Neuronal stem cell (in vitro differentiated cells): ENCODE measurements around the gene XRCC6.
A peak's percentile ranks its signal among the peaks of the same experiment; 100 is the strongest.
"Not testable (repeated sequence)": the region's sequence is repeated elsewhere in the genome, so short reads cannot be mapped to it uniquely, and the experiment has no call there.

Experiments
- DNase-seq: peaks from one replicate; pipeline ENCODE4 v3.0.0-alpha.2; 2013; ENCODE audit warnings: low spot score
- H2AFZ ChIP-seq: one replicate; pipeline ENCODE4 v1.6.1; 2013; ENCODE audit warnings: mild to moderate bottlenecking, low read length, inconsistent platforms
- H2AK5ac ChIP-seq: 2 replicates; pipeline ENCODE4 v1.6.1; 2013; ENCODE audit warnings: low read depth, mild to moderate bottlenecking, inconsistent platforms, low read length, moderate library complexity, mixed read lengths
- H2BK120ac ChIP-seq: 2 replicates; pipeline ENCODE4 v1.6.1; 2013; ENCODE audit warnings: low read depth, mild to moderate bottlenecking, inconsistent platforms, low read length, moderate library complexity, mixed read lengths
- H2BK12ac ChIP-seq: one replicate; pipeline ENCODE4 v1.6.1; 2013; ENCODE audit warnings: low read length, inconsistent platforms
- H2BK15ac ChIP-seq: 2 replicates; pipeline ENCODE4 v1.6.1; 2013; ENCODE audit warnings: mild to moderate bottlenecking, low read length, inconsistent platforms, mixed read lengths
- H2BK5ac ChIP-seq: one replicate; pipeline ENCODE4 v1.6.1; 2013; ENCODE audit warnings: inconsistent platforms, mild to moderate bottlenecking, low read length, moderate library complexity
- H3K14ac ChIP-seq: one replicate; pipeline ENCODE4 v1.6.1; 2013; ENCODE audit warnings: low read length, inconsistent platforms
- H3K18ac ChIP-seq: 2 replicates; pipeline ENCODE4 v1.6.1; 2013; ENCODE audit warnings: low read length, inconsistent platforms
- H3K23ac ChIP-seq: 2 replicates; pipeline ENCODE4 v1.6.1; 2013; ENCODE audit warnings: low read depth, mild to moderate bottlenecking, mixed read lengths, low read length, inconsistent platforms; ENCODE audit not compliant: poor library complexity
- H3K27ac ChIP-seq: replicated peaks from 3 replicates; pipeline ENCODE4 v1.5.1; 2013; ENCODE audit warnings: low read length, inconsistent platforms
- H3K27me3 ChIP-seq, 3 experiments: 2 replicates each; pipeline ENCODE4 v1.6.1; 2013; ENCODE audit warnings: low read length in 3 of 3, mild to moderate bottlenecking in 2 of 3, inconsistent platforms in 1 of 3, low read depth in 1 of 3, mixed read lengths in 1 of 3, moderate library complexity in 1 of 3; ENCODE audit not compliant: control insufficient read depth in 3 of 3, insufficient read depth in 3 of 3
- H3K36me3 ChIP-seq, 2 donors: replicated peaks in 1 of 2; 2 replicates each; pipeline ENCODE4 v1.6.1; 2013; ENCODE audit warnings: low read length in 2 of 2; ENCODE audit not compliant: control insufficient read depth in 2 of 2, insufficient read depth in 2 of 2
- H3K4ac ChIP-seq: 2 replicates; pipeline ENCODE4 v1.6.1; 2013; ENCODE audit warnings: inconsistent platforms, mild to moderate bottlenecking, low read length, moderate library complexity
- H3K4me1 ChIP-seq, 2 donors: 1 replicate in 1 of 2; 2 replicates in 1 of 2; pipeline ENCODE4 v1.6.1; 2013; ENCODE audit warnings: low read length in 2 of 2, low read depth in 1 of 2; ENCODE audit not compliant: control insufficient read depth in 2 of 2, insufficient read depth in 1 of 2
- H3K4me2 ChIP-seq: one replicate; pipeline ENCODE4 v1.6.1; 2013; ENCODE audit warnings: mild to moderate bottlenecking, low read length, inconsistent platforms; ENCODE audit not compliant: insufficient read depth, poor library complexity, severe bottlenecking
- H3K4me3 ChIP-seq, 2 donors: 2 replicates each; pipeline ENCODE4 v1.5.1; 2013; ENCODE audit warnings: low read length in 2 of 2, mild to moderate bottlenecking in 2 of 2, inconsistent platforms in 1 of 2, moderate library complexity in 1 of 2
- H3K79me1 ChIP-seq: one replicate; pipeline ENCODE4 v1.6.1; 2013; ENCODE audit warnings: low read depth, mild to moderate bottlenecking, inconsistent platforms, low read length, moderate library complexity
- H3K9ac ChIP-seq: one replicate; pipeline ENCODE4 v1.6.1; 2013; ENCODE audit warnings: mild to moderate bottlenecking, low read depth, low read length, inconsistent platforms; ENCODE audit not compliant: poor library complexity
- H3K9me3 ChIP-seq, 2 donors: replicated peaks in 1 of 2; 2 replicates each; pipeline versions ENCODE3 to v1.6.1; 2013; ENCODE audit warnings: low read length in 2 of 2, mild to moderate bottlenecking in 2 of 2, inconsistent platforms in 1 of 2, low read depth in 1 of 2, mixed read lengths in 1 of 2, moderate library complexity in 1 of 2; ENCODE audit not compliant: control insufficient read depth in 2 of 2, insufficient read depth in 1 of 2
- H4K8ac ChIP-seq: one replicate; pipeline ENCODE4 v1.6.1; 2013; ENCODE audit warnings: low read depth, mild to moderate bottlenecking, inconsistent platforms, low read length, moderate library complexity
- H4K91ac ChIP-seq: one replicate; pipeline ENCODE4 v1.6.1; 2013; ENCODE audit warnings: low read length, low read depth, mild to moderate bottlenecking, inconsistent platforms; ENCODE audit not compliant: poor library complexity
- WGBS, 2 donors: extraction: QIAGEN DNeasy Blood & Tissue Kit; methylation state at CpG; one replicate each; pipeline ENCODE4 v1.1.7; 2013; ENCODE audit warnings: missing lambda C conversion rate in 2 of 2, mixed read lengths in 1 of 2; ENCODE audit not compliant: insufficient read length in 2 of 2, insufficient replicate concordance in 1 of 2; ENCODE audit errors: extremely low coverage in 2 of 2; 5-methylcytosine and 5-hydroxymethylcytosine counted together

The XRCC6 gene

DNA sequence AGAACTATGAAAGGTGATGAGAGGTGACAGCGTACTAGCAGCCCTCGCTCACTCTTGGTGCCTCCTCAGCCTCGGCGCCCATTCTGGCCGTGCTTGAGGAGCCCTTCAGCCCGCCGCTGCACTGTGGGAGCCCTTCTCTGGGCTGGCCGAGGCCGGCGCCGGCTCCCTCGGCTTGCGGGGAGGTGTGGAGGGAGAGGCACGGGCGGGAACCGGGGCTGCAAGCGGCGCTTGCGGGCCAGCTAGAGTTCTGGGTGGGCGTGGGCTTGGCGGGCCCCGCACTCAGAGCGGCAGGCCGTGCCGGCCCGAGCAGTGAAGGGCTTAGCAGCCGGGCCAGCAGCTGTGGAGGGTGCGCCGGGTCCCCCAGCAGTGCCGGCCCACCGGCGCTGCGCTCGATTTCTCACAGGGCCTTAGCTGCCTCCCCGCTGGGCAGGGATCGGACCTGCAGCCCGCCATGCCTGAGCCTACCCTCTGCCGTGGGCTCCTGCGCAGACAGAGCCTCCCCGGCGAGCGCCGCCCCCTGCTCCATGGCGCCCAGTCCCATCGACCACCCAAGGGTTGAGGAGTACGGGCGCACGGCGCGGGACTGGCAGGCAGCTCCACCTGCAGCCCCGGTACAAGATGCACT lies 27.6 kb upstream of the XRCC6 start:
- H4K8ac ChIP-seq, H2AFZ ChIP-seq, H4K91ac ChIP-seq, H3K18ac ChIP-seq, H2BK120ac ChIP-seq, H3K4me1 ChIP-seq, H3K4ac ChIP-seq, H2BK12ac ChIP-seq, H3K14ac ChIP-seq, H3K23ac ChIP-seq, H3K9ac ChIP-seq, H2BK5ac ChIP-seq, H3K27me3 ChIP-seq, H3K4me2 ChIP-seq, H3K4me3 ChIP-seq, H3K79me1 ChIP-seq, H2BK15ac ChIP-seq, DNase-seq, H3K9me3 ChIP-seq, H3K36me3 ChIP-seq, H2AK5ac ChIP-seq, H3K27ac ChIP-seq: not testable (repeated sequence)
- WGBS, 2 donors: no CpG with 5 or more reads among the region's 51 CpGs

GRCh38 chr22:41595703-41596102 lies 25.4 kb upstream of the XRCC6 start:
- no peak overlapping the region for H3K18ac ChIP-seq
- no peaks in the 10 kb centered on the region for H3K79me1 ChIP-seq
- H4K8ac ChIP-seq: no peak overlapping the region
- H2AK5ac ChIP-seq: no peak overlapping the region
- H3K4ac ChIP-seq: no peak overlapping the region
- H3K14ac ChIP-seq: no peak overlapping the region
- H3K36me3 ChIP-seq: peaks cover 5 to 9% of the 10 kb centered on the region in 2 donors
- no CpG with 5 or more reads among the region's 5 CpGs for WGBS, 2 donors
- H2BK15ac ChIP-seq: no peak overlapping the region
- H2AFZ ChIP-seq: no peak overlapping the region
- no peak for DNase-seq
- no peak overlapping the region for H3K4me2 ChIP-seq
- H2BK12ac ChIP-seq: no peak overlapping the region
- H3K4me1 ChIP-seq: peaks cover 0 to 7% of the 10 kb centered on the region in 2 donors
- H3K9ac ChIP-seq: no peak overlapping the region
- H3K27me3 ChIP-seq: no peaks in the 10 kb centered on the region
- no peak overlapping the region for H2BK5ac ChIP-seq
- no peak overlapping the region for H3K4me3 ChIP-seq
- H3K23ac ChIP-seq: no peak overlapping the region
- no peak overlapping the region for H3K27ac ChIP-seq
- no peak overlapping the region for H2BK120ac ChIP-seq
- peaks cover 0 to 3% of the 10 kb centered on the region in 2 donors for H3K9me3 ChIP-seq
- H4K91ac ChIP-seq: no peak overlapping the region

DNA sequence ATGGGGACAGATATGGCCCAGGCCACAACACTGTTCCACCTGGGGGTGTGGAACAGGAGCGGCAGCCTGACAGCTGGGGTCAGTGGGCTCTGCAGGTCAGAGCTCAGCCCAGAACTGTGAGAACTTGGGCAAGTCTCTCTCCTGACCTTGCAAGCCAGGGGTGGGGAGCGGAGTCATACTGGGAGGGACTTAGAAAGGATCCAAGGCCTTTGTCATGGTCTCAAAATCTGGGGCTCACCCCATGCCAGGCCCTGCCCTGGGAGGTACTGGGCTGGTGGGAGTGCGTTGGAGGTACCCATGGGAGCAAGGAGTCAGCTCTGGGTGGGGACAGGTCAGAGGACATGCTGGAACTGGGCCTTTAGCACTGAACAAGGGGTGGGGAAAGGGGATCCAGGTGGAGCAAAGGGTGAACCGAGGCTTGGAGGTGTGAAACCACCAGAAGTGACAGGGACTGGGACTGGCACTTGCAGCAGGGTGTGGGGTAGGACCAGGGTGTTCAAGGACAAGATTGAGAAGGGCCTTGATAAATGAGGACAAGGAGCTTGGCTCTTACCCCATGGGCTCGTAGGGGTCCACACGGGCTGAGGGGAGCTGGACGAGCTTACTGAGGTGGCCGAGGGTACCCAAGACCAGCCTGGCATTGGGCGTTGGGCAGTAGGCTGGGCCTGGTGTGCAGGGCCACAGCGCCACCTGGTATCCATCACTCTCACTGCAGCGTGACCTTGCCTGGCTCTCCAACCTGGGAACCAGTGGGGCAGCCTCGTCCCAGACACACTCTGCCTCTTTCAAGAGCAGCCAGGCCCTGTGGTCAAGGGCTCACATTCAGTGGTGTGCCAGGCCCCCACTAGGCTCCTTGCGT lies 24.1 kb upstream of the XRCC6 start:
- peaks cover 0 to 3% of the 10 kb centered on the region in 2 donors for H3K9me3 ChIP-seq
- H2BK5ac ChIP-seq: no peak overlapping the region
- no peak overlapping the region for H3K27ac ChIP-seq
- no peak overlapping the region for H3K4me2 ChIP-seq
- no peak overlapping the region for H2BK12ac ChIP-seq
- no peak overlapping the region for H2AFZ ChIP-seq
- H4K8ac ChIP-seq: no peak overlapping the region
- peaks cover 7 to 20% of the 10 kb centered on the region in 2 donors for H3K36me3 ChIP-seq
- peak overlapping the region; percentile 24 for H2AK5ac ChIP-seq
- no peak overlapping the region for H2BK120ac ChIP-seq
- no peak overlapping the region for H3K18ac ChIP-seq
- H3K27me3 ChIP-seq: no peaks in the 10 kb centered on the region
- H2BK15ac ChIP-seq: no peak overlapping the region
- H3K4me3 ChIP-seq: peak overlapping the region in 1 of 2 donors; percentile 53
- H3K4ac ChIP-seq: no peak overlapping the region
- H3K23ac ChIP-seq: peak overlapping the region; percentile 4
- no peak overlapping the region for H3K9ac ChIP-seq
- H4K91ac ChIP-seq: peak overlapping the region; percentile 56
- no peak overlapping the region for H3K14ac ChIP-seq
- peak; percentile 29 for DNase-seq
- H3K4me1 ChIP-seq: peaks cover 0 to 7% of the 10 kb centered on the region in 2 donors
- H3K79me1 ChIP-seq: no peaks in the 10 kb centered on the region
- no CpG with 5 or more reads among the region's 13 CpGs for WGBS, 2 donors

- Histone ChIP-seq H3K27me3 (no peaks in the 10 kb centered on the region), H2BK120ac (no peak overlapping the region), H2BK15ac (no peak overlapping the region), H2AFZ (no peak overlapping the region), H3K4me3 (no peak overlapping the region), H2BK5ac (no peak overlapping the region), H3K36me3 (peaks cover 12 to 26% of the 10 kb centered on the region in 2 donors), H4K91ac (peak overlapping the region; percentile 56), H3K4me2 (no peak overlapping the region), H3K79me1 (no peaks in the 10 kb centered on the region), H3K9ac (no peak overlapping the region), H3K18ac (no peak overlapping the region), H3K4me1 (peaks cover 0 to 7% of the 10 kb centered on the region in 2 donors), H3K9me3 (peaks cover 0 to 3% of the 10 kb centered on the region in 2 donors), H3K14ac (no peak overlapping the region), H3K23ac (peak overlapping the region; percentile 4), H3K4ac (no peak overlapping the region), H2BK12ac (no peak overlapping the region), H4K8ac (no peak overlapping the region), H2AK5ac (peak overlapping the region; percentile 24), H3K27ac (no peak overlapping the region)
- DNase-seq: no peak
- WGBS, 2 donors: no CpG with 5 or more reads among the region's 2 CpGs
Measured at GRCh38 chr22:41597635-41597953, 23.5 kb upstream of the XRCC6 start.
